Measurements from ENCODE around the gene FAM187B.

The FAM187B gene

DNA sequence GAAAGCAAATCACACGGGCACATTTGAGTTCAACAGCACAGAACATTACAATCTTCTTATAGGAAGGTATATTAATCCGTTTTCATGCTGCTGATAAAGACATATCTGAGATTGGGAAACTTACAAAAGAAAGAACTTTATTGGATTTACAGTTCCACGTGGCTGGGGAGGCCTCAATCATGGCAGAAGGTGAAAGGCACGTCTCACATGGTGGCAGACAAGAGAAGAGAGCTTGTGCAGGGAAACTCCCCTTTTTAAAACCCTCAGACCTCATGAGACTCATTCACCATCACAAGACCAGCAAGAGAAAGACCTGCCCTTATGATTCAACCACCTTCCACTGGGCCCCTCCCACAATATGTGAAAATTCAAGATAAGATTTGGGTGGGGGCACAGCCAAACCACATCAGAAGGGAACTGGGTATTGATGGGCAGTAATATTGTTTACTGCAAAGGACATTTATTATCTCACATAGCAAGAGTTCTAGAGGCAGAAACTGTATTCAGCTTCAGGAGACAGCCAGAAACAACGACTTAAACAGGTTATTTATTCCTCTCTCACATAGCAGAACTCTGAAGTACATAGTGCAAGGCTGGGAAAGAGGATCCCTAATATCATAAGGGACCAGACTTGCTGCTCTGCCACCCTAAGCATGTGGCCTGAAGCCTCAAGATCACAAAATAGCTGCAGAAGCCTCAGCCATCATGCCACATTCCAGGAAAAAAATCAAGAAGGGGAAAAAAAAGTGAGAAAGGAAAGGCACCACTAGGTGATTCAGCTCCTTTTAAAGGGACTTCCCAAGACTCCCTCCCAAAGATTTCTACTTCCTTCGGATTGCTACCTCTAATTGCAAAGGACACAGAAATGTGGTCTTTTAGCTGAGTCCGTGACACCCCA is 50.9 kb downstream of the FAM187B start:
- H3K4me1 ChIP-seq = peaks cover 11% of the 10 kb centered on the region
- in situ Hi-C loops (cut with MboI; ENCODE audit: low sequenced_read_pairs) = no loop called here
- H3K36me3 ChIP-seq (replicated peaks) = no peaks in the 10 kb centered on the region
- no peak overlapping the region for H3K4me3 ChIP-seq
- H3K27me3 ChIP-seq (ENCODE audit: low read depth) = no peaks in the 10 kb centered on the region
- no peak for DNase-seq (ENCODE audit: low spot score in 2 of 2)
- no peaks in the 10 kb centered on the region for H3K9me3 ChIP-seq

DNA sequence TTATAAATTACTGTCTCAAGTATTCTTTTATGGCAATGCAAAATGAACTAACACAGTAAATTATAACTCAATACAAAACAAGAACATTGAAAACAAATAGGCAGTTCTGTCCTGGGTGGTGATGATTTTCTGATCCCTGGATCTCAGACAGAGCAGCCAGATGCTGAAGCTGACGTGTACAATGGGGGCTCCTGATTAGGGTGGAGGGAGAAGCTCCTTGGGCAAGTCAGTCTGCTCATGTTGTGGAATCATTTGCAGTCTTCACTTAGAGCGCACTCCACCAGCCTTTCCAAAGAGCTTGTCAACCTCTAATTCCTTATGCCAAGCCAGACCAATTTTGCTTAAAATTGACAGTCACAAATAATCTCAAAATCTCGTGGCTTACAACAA is 52.4 kb downstream of the FAM187B start:
- Histone ChIP-seq H3K9me3 (no peaks in the 10 kb centered on the region), H3K27me3 (ENCODE audit: low read depth) (no peaks in the 10 kb centered on the region), H3K36me3 (replicated peaks) (peaks cover 4% of the 10 kb centered on the region; the same call in 1 of the 2 replicates), H3K4me1 (peaks cover 11% of the 10 kb centered on the region), H3K4me3 (no peak overlapping the region)
- no peak for DNase-seq (ENCODE audit: low spot score in 2 of 2)
- in situ Hi-C loops (cut with MboI; ENCODE audit: low sequenced_read_pairs) = no loop called here
